B cell (primary cell): ENCODE measurements around the gene ARHGAP15. TPM values are rescaled to one million over a fixed set of nuclear protein-coding genes. Genes with fewer than 3 reads are reported as not detected.

Source experiments
- ATAC-seq: fragments of 200-7000 bp; cut with Tn5 transposase; one replicate; pipeline ENCODE4 v1.10.0; 2021; ENCODE audit warnings: low read depth, mild to moderate bottlenecking, moderate number of reproducible peaks, moderate library complexity
- CTCF ChIA-PET: fragments of 350-600 bp; sonication (Branson Sonifier 250); formaldehyde crosslinking; loops from one replicate; lab custom pipeline; 2021; ENCODE audit warnings: antibody characterized with exemption, inconsistent platforms; lab: Charles Lee
- POLR2A ChIA-PET: fragments of 350-600 bp; sonication (Branson Sonifier 250); formaldehyde crosslinking; loops from one replicate; lab custom pipeline; 2021; ENCODE audit warnings: antibody characterized with exemption; lab: Charles Lee
- DNase-seq: peaks from one replicate; pipeline ENCODE4 v3.0.0; 2013
- H2AFZ ChIP-seq: 2 replicates; pipeline ENCODE4 v1.6.1; 2012; ENCODE audit warnings: mild to moderate bottlenecking, low read depth, low read length; ENCODE audit not compliant: insufficient read depth, poor library complexity, severe bottlenecking
- H3K27ac ChIP-seq, 2 donors: 1 replicate in 1 of 2; 2 replicates in 1 of 2; pipeline ENCODE4 v1.5.1; 2012 to 2013; ENCODE audit warnings: low read length in 2 of 2, mild to moderate bottlenecking in 2 of 2, moderate library complexity in 1 of 2
- H3K27me3 ChIP-seq, 4 experiments: fragments of 200-600 bp in 1 of 4; sonication (generic) in 1 of 4; replicated peaks in 1 of 4; 1 replicate in 2 of 4; 2 replicates in 2 of 4; pipeline versions ENCODE4 v1.6.1 to v1.7.0; 2013 to 2016; ENCODE audit warnings: low read length in 3 of 4, mild to moderate bottlenecking in 2 of 4, mixed read lengths in 1 of 4, moderate library complexity in 1 of 4; ENCODE audit not compliant: insufficient read depth in 4 of 4, control insufficient read depth in 3 of 4; ENCODE audit errors: control extremely low read depth in 1 of 4
- H3K36me3 ChIP-seq, 2 experiments: replicated peaks in 1 of 2; 1 replicate in 1 of 2; 2 replicates in 1 of 2; pipeline versions ENCODE4 v1.6.1 to v1.7.1; 2013; ENCODE audit warnings: low read length in 1 of 2; ENCODE audit not compliant: insufficient read depth in 2 of 2, control insufficient read depth in 1 of 2; ENCODE audit errors: control extremely low read depth in 1 of 2, extremely low read depth in 1 of 2
- H3K4me1 ChIP-seq, 2 donors: fragments of 200-600 bp in 1 of 2; sonication (generic) in 1 of 2; 1 replicate in 1 of 2; 2 replicates in 1 of 2; pipeline versions ENCODE4 v1.5.1 to v1.6.1; 2013 to 2017; ENCODE audit warnings: low read length in 2 of 2; ENCODE audit not compliant: control insufficient read depth in 2 of 2, insufficient read depth in 2 of 2
- H3K4me2 ChIP-seq: replicated peaks from 2 replicates; pipeline ENCODE3; 2012; ENCODE audit warnings: mild to moderate bottlenecking, low read depth, low read length; ENCODE audit not compliant: poor library complexity, severe bottlenecking
- H3K4me3 ChIP-seq, 5 experiments: fragments of 200-600 bp in 1 of 5; sonication (generic) in 1 of 5; 1 replicate in 3 of 5; 2 replicates in 2 of 5; pipeline versions ENCODE4 v1.5.1 to v1.7.0; 2011 to 2016; ENCODE audit warnings: low read length in 4 of 5, mild to moderate bottlenecking in 4 of 5, low read depth in 2 of 5, control low read depth in 1 of 5, moderate library complexity in 1 of 5; ENCODE audit not compliant: insufficient read depth in 1 of 5; ENCODE audit errors: control extremely low read depth in 1 of 5, extremely low read depth in 1 of 5
- H3K79me2 ChIP-seq: fragments of 200-600 bp; sonication (generic); one replicate; pipeline ENCODE4 v1.6.0; 2016; ENCODE audit warnings: low read length; ENCODE audit not compliant: control insufficient read depth, insufficient read depth
- H3K9ac ChIP-seq: fragments of 200-600 bp; sonication (generic); 2 replicates; pipeline ENCODE4 v1.6.1; 2017; ENCODE audit warnings: mild to moderate bottlenecking, low read length, moderate library complexity
- H3K9me3 ChIP-seq, 3 donors: one replicate each; pipeline versions ENCODE4 v1.6.1 to v1.7.1; 2013; ENCODE audit warnings: low read length in 2 of 3; ENCODE audit not compliant: control insufficient read depth in 2 of 3, insufficient read depth in 1 of 3; ENCODE audit errors: control extremely low read depth in 1 of 3
- H4K20me1 ChIP-seq: 2 replicates; pipeline ENCODE4 v1.6.0; 2012; ENCODE audit warnings: mild to moderate bottlenecking, low read length; ENCODE audit not compliant: insufficient read depth, control insufficient read depth, poor library complexity, severe bottlenecking
- H3K27ac Mint-ChIP-seq: one replicate; pipeline ENCODE4 v1.8.0; 2021; ENCODE audit warnings: mixed read lengths
- H3K27me3 Mint-ChIP-seq: one replicate; pipeline ENCODE4 v1.8.0; 2021; ENCODE audit warnings: mixed read lengths
- H3K4me1 Mint-ChIP-seq: one replicate; pipeline ENCODE4 v1.8.0; 2021; ENCODE audit warnings: mixed read lengths
- H3K4me3 Mint-ChIP-seq: one replicate; pipeline ENCODE4 v1.8.0; 2021; ENCODE audit warnings: mixed read lengths
- H3K9me3 Mint-ChIP-seq: one replicate; pipeline ENCODE4 v1.8.0; 2022; ENCODE audit warnings: mixed read lengths; ENCODE audit not compliant: insufficient read depth
- CTCF ChIP-seq: fragments of 200-600 bp; IDR thresholded peaks from one replicate; pipeline ENCODE4 v1.8.0; 2022; ENCODE audit warnings: antibody characterized with exemption, mild to moderate bottlenecking
- EZH2 ChIP-seq: IDR thresholded peaks from 2 replicates; pipeline ENCODE4 v1.6.1; 2012; ENCODE audit warnings: borderline replicate concordance, low read depth, mild to moderate bottlenecking, moderate library complexity, low read length; ENCODE audit not compliant: insufficient read depth, poor library complexity, severe bottlenecking
- WGBS: methylation state at CpG from one replicate; pipeline ENCODE4 v1.1.5; 2013; ENCODE audit warnings: missing lambda C conversion rate; ENCODE audit not compliant: insufficient coverage; 5-methylcytosine and 5-hydroxymethylcytosine counted together
- intact Hi-C: fragments of 100-400 bp; cut with micrococcal nuclease; formaldehyde crosslinking; loops from one replicate; pipeline ENCODE4 v1.10.0; 2022
- polyA plus RNA-seq: library from polyadenylated mRNA; depleted of rRNA; stranded (reverse); fragments of >200 nt; gene quantifications from 2 replicates; pipeline ENCODE4 v1.2.3, GENCODE V29; 2012
- total RNA-seq, 2 donors: library from RNA; stranded (reverse); fragments of 120-200 nt in 1 of 2; gene quantifications; 1 replicate in 1 of 2; 2 replicates in 1 of 2; pipeline versions ENCODE4 v1.2.3 to v1.2.4, GENCODE V29; 2013 to 2022

ARHGAP15 gene
- total and polyA plus RNA-seq, 2 donors (not counting 1 experiment from before 2014, with no cell fraction given): 58.6 to 187 TPM

- peaks cover 5% of the 10 kb centered on the region for H3K79me2 ChIP-seq
- H3K4me2 ChIP-seq: no peak overlapping the region
- DNase-seq: no peak
- H3K27me3 ChIP-seq: no peaks in the 10 kb centered on the region
- ATAC-seq: no peak
- H3K4me1 ChIP-seq: no peaks in the 10 kb centered on the region
- ChIA-PET CTCF (no interaction called here), POLR2A (interaction anchor here (0.7 kb wide), 1 partner anchor 68 kb away, joined by 3 read pairs; no protein-coding TSS in a partner anchor)
- H3K27ac Mint-ChIP-seq: peak overlapping the region; percentile 7
- H3K4me3 Mint-ChIP-seq: no peak overlapping the region
- TF ChIP-seq CTCF (no peak), EZH2 (no peak)
- no peaks in the 10 kb centered on the region for H3K9me3 ChIP-seq
- no peak overlapping the region for H2AFZ ChIP-seq
- no peak overlapping the region for H3K4me3 ChIP-seq
- H3K9ac ChIP-seq: no peak overlapping the region
- intact Hi-C loops: no loop called here
- peaks cover 19% of the 10 kb centered on the region for H4K20me1 ChIP-seq
- no peaks in the 10 kb centered on the region for H3K9me3 Mint-ChIP-seq
- H3K36me3 ChIP-seq: peaks cover 2 to 5% of the 10 kb centered on the region in 2 experiments
- 100% methylated on average over 2 of the region's 9 CpGs for WGBS
- peaks cover 7% of the 10 kb centered on the region for H3K4me1 Mint-ChIP-seq
- no peaks in the 10 kb centered on the region for H3K27me3 Mint-ChIP-seq
- no peak overlapping the region for H3K27ac ChIP-seq
These were observed 216.9 kb downstream of the ARHGAP15 start for GRCh38 chr2:143345887-143346787.

GRCh38 chr2:143347271-143347695 is 218.1 kb downstream of the ARHGAP15 start:
- DNase-seq: no peak
- Histone ChIP-seq H3K4me3 (no peak overlapping the region), H3K9me3 (no peaks in the 10 kb centered on the region), H2AFZ (no peak overlapping the region), H3K27me3 (no peaks in the 10 kb centered on the region), H3K4me2 (no peak overlapping the region), H4K20me1 (peaks cover 14% of the 10 kb centered on the region), H3K79me2 (peaks cover 5% of the 10 kb centered on the region), H3K9ac (no peak overlapping the region), H3K4me1 (no peaks in the 10 kb centered on the region), H3K27ac (no peak overlapping the region), H3K36me3 (peaks cover 2 to 5% of the 10 kb centered on the region in 2 experiments)
- Mint-ChIP-seq H3K27me3 (no peaks in the 10 kb centered on the region), H3K9me3 (no peaks in the 10 kb centered on the region), H3K27ac (no peak overlapping the region), H3K4me3 (no peak overlapping the region), H3K4me1 (peaks cover 7% of the 10 kb centered on the region)
- ATAC-seq: no peak
- no peak for TF ChIP-seq CTCF
- TF ChIP-seq EZH2: no peak
- ChIA-PET POLR2A (no interaction called here), CTCF (no interaction called here)
- intact Hi-C loops: no loop called here
- WGBS: 100% methylated on average over 6 of the region's 10 CpGs
